HG02938 (cell line): ENCODE measurements around the gene S1PR3.

Source experiments
- ATAC-seq: cut with Tn5 transposase; IDR thresholded peaks from one replicate; pipeline ENCODE4 v1.9.1; 2021; ENCODE audit warnings: mild to moderate bottlenecking, moderate library complexity; ENCODE audit not compliant: unreplicated experiment

The S1PR3 gene

GRCh38 chr9:88968799-88969198, 22.5 kb upstream of the S1PR3 start:
- no peak for ATAC-seq

GRCh38 chr9:88969646-88970373, 21.5 kb upstream of the S1PR3 start:
- ATAC-seq = no peak

- ATAC-seq = no peak
Measured at GRCh38 chr9:88971131-88971960, 19.9 kb upstream of the S1PR3 start.

GRCh38 chr9:88972401-88972800, 18.9 kb upstream of the S1PR3 start:
- no peak for ATAC-seq

GRCh38 chr9:88973281-88974045, 17.8 kb upstream of the S1PR3 start:
- no peak for ATAC-seq

GRCh38 chr9:88974641-88975040, 16.6 kb upstream of the S1PR3 start:
- no peak for ATAC-seq

- no peak for ATAC-seq
Measured at GRCh38 chr9:88975966-88976889, 15.0 kb upstream of the S1PR3 start.

GRCh38 chr9:88976890-88977257, 14.4 kb upstream of the S1PR3 start:
- no peak for ATAC-seq

GRCh38 chr9:88978034-88978433, 13.2 kb upstream of the S1PR3 start:
- ATAC-seq = no peak

GRCh38 chr9:88979021-88979420, 12.2 kb upstream of the S1PR3 start:
- ATAC-seq = no peak

GRCh38 chr9:88979791-88980190, 11.5 kb upstream of the S1PR3 start:
- no peak for ATAC-seq

- no peak for ATAC-seq
Measured at GRCh38 chr9:88980740-88981203, 10.5 kb upstream of the S1PR3 start.

- no peak for ATAC-seq
Measured at GRCh38 chr9:88983865-88984542, 7.3 kb upstream of the S1PR3 start.

- no peak for ATAC-seq
Measured at GRCh38 chr9:88984543-88984883, 6.8 kb upstream of the S1PR3 start.

- no peak for ATAC-seq
Measured at GRCh38 chr9:88985616-88986015, 5.7 kb upstream of the S1PR3 start.

GRCh38 chr9:88986776-88987175, 4.5 kb upstream of the S1PR3 start:
- no peak for ATAC-seq

- ATAC-seq = no peak
Measured at GRCh38 chr9:88987661-88988060, 3.6 kb upstream of the S1PR3 start.

- no peak for ATAC-seq
Measured at GRCh38 chr9:88988796-88989641, 2.2 kb upstream of the S1PR3 start.
